Progenitor cell of endocrine pancreas (in vitro differentiated cells): ENCODE results near the gene GPR157. TPM values are rescaled to one million over a fixed set of nuclear protein-coding genes. Genes with fewer than 3 reads are reported as not detected.
A peak's percentile ranks its signal among the peaks of the same experiment; 100 is the strongest.

Experiments
- DNase-seq: peaks from one replicate; pipeline ENCODE4 v3.0.0; 2021; ENCODE audit warnings: low spot score; ENCODE audit not compliant: unreplicated experiment
- H3K27ac Mint-ChIP-seq: 2 replicates; pipeline ENCODE4 v1.8.0; 2021; ENCODE audit warnings: mild to moderate bottlenecking, moderate library complexity, mixed read lengths
- H3K27me3 Mint-ChIP-seq: 2 replicates; pipeline ENCODE4 v1.8.0; 2021; ENCODE audit warnings: mixed read lengths
- H3K36me3 Mint-ChIP-seq: 2 replicates; pipeline ENCODE4 v1.8.0; 2022; ENCODE audit warnings: mixed read lengths; ENCODE audit not compliant: insufficient read depth
- H3K4me1 Mint-ChIP-seq: 2 replicates; pipeline ENCODE4 v1.8.0; 2021; ENCODE audit warnings: low read depth, mixed read lengths
- H3K4me3 Mint-ChIP-seq: 2 replicates; pipeline ENCODE4 v1.8.0; 2021; ENCODE audit warnings: low read depth, mild to moderate bottlenecking, moderate library complexity, mixed read lengths
- H3K9me3 Mint-ChIP-seq: 2 replicates; pipeline ENCODE4 v1.8.0; 2021; ENCODE audit warnings: low read depth, mixed read lengths
- CTCF ChIP-seq: fragments of 200-600 bp; sonication (generic); IDR thresholded peaks from one replicate; pipeline ENCODE4 v1.5.0; 2021; ENCODE audit warnings: antibody characterized with exemption, mild to moderate bottlenecking; ENCODE audit not compliant: unreplicated experiment
- long read RNA-seq: library from polyadenylated mRNA; unstranded; transcript quantifications from one replicate; pipeline ENCODE4 v2.0.0, GENCODE V29; 2020
- total RNA-seq: library from RNA; stranded (reverse); gene quantifications from 2 replicates; pipeline ENCODE4 v1.2.1, GENCODE V29; 2021

Gene GPR157, protein sequence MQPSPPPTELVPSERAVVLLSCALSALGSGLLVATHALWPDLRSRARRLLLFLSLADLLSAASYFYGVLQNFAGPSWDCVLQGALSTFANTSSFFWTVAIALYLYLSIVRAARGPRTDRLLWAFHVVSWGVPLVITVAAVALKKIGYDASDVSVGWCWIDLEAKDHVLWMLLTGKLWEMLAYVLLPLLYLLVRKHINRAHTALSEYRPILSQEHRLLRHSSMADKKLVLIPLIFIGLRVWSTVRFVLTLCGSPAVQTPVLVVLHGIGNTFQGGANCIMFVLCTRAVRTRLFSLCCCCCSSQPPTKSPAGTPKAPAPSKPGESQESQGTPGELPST
- total RNA-seq, result 1.1 and 3.6 TPM in 2 replicates
- long read RNA-seq, result 0 reads

DNA sequence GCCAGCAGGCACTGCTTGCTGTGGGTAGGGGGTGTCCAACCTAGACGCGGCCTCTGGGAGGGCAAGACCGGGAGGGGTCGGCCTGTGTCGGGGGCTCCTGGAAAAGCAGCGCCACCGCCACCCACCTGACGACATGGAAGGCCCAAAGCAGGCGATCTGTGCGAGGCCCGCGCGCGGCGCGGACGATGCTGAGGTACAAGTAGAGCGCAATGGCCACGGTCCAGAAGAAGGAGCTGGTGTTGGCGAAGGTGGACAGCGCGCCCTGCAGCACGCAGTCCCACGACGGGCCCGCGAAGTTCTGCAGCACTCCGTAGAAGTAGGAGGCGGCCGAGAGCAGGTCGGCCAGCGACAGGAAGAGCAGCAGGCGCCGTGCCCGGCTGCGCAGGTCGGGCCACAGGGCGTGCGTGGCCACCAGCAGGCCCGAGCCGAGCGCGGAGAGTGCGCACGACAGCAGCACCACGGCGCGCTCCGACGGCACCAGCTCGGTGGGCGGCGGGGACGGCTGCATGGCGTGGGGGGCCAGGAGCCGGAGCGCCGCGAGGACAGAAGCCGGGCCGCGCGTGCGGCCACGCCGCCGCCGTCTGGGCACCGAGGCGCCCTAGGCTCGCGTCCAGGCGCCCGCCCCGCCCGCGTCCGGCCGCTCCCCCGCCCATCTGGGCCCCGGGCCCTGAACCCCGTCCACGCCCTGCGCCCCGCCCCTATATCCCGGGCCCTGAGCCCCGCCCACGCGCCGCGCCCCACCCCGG lies at the start of gene GPR157:
TSS of gene GPR157 (minus strand) at position 583 of the 746 bp plus-strand sequence. CDS start at position 508, 75 bp downstream.
- Mint-ChIP-seq H3K27ac (no peak within 1 kb of the TSS), H3K4me1 (peaks cover 6% of the 10 kb centered on the region), H3K36me3 (no peaks in the 10 kb centered on the region), H3K4me3 (peak within 1 kb of the TSS; percentile 78), H3K27me3 (peaks cover 20% of the 10 kb centered on the region), H3K9me3 (no peaks in the 10 kb centered on the region)
- peak; percentile 36 for DNase-seq
- no peak for TF ChIP-seq CTCF

- no peaks in the 10 kb centered on the region for H3K27me3 Mint-ChIP-seq
- peaks cover 4% of the 10 kb centered on the region for H3K9me3 Mint-ChIP-seq
- H3K27ac Mint-ChIP-seq, result no peak overlapping the region
- no peak for DNase-seq
- no peak overlapping the region for H3K4me3 Mint-ChIP-seq
- no peak for TF ChIP-seq CTCF
- H3K4me1 Mint-ChIP-seq, result peaks cover 8% of the 10 kb centered on the region
- H3K36me3 Mint-ChIP-seq, result peaks cover 10% of the 10 kb centered on the region
Observed at GRCh38 chr1:9174762-9175161, 45.9 kb upstream of the GPR157 start.

GRCh38 chr1:9174243-9174642 lies 45.3 kb upstream of the GPR157 start:
- H3K27ac Mint-ChIP-seq, result no peak overlapping the region
- no peak for DNase-seq
- no peak overlapping the region for H3K4me3 Mint-ChIP-seq
- peaks cover 8% of the 10 kb centered on the region for H3K4me1 Mint-ChIP-seq
- peaks cover 4% of the 10 kb centered on the region for H3K9me3 Mint-ChIP-seq
- peaks cover 10% of the 10 kb centered on the region for H3K36me3 Mint-ChIP-seq
- no peaks in the 10 kb centered on the region for H3K27me3 Mint-ChIP-seq
- no peak for TF ChIP-seq CTCF

- peak overlapping the region; percentile 89 for H3K27ac Mint-ChIP-seq
- no peaks in the 10 kb centered on the region for H3K27me3 Mint-ChIP-seq
- H3K9me3 Mint-ChIP-seq, result no peaks in the 10 kb centered on the region
- no peak overlapping the region for H3K4me3 Mint-ChIP-seq
- H3K4me1 Mint-ChIP-seq, result peaks cover 15% of the 10 kb centered on the region
- no peak for TF ChIP-seq CTCF
- H3K36me3 Mint-ChIP-seq, result peaks cover 4% of the 10 kb centered on the region
- no peak for DNase-seq
Observed at GRCh38 chr1:9169601-9170137, 40.8 kb upstream of the GPR157 start.

DNA sequence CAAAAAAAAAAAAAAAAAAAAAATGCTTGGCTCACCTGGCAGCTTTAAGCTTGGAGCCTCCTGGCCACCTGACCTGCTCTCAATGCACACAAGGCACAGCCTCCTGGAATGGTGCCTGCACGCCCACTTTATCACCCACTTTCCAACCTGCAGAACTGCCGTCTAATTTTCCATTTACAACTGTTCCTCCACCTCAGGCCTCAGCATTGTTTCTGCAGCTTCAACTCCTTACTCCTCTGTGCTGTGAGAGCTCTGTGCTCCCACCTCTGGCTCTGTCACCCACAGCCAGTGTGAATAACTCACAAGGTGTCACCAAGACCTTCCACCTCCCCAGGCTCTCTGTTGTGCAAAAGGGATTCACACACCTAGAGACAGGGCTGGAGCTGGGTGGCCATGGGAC lies 38.7 kb upstream of the GPR157 start:
- no peaks in the 10 kb centered on the region for H3K27me3 Mint-ChIP-seq
- TF ChIP-seq CTCF, result no peak
- H3K27ac Mint-ChIP-seq, result no peak overlapping the region
- no peaks in the 10 kb centered on the region for H3K9me3 Mint-ChIP-seq
- no peak overlapping the region for H3K4me3 Mint-ChIP-seq
- DNase-seq, result no peak
- no peaks in the 10 kb centered on the region for H3K36me3 Mint-ChIP-seq
- peaks cover 25% of the 10 kb centered on the region for H3K4me1 Mint-ChIP-seq
